GM12878 (cell line): ENCODE measurements around the gene TMEM208.

Experiments
- CBX5 ChIP-seq: sonication (generic); IDR thresholded peaks from 2 replicates; pipeline ENCODE4 v1.6.1; 2016; ENCODE audit warnings: low read depth, moderate library complexity, mild to moderate bottlenecking, inconsistent platforms
- CHD2 ChIP-seq: IDR thresholded peaks from 2 replicates; pipeline ENCODE4 v1.6.1; 2011; ENCODE audit warnings: low read depth, low read length, improper control_type of control experiment, borderline replicate concordance
- CREB1 ChIP-seq: IDR thresholded peaks from 2 replicates; pipeline ENCODE4 v1.6.1; 2012; ENCODE audit warnings: low read depth, mild to moderate bottlenecking, inconsistent platforms
- CTCF ChIP-seq, 3 experiments: IDR thresholded peaks in 2 of 3; conservative IDR thresholded peaks in 1 of 3; 2 replicates each; pipeline ENCODE4 v1.5.1; 2011; ENCODE audit warnings: low read depth in 3 of 3, low read length in 3 of 3, mild to moderate bottlenecking in 3 of 3, control low read depth in 2 of 3, moderate library complexity in 2 of 3, inconsistent platforms in 1 of 3, mixed read lengths in 1 of 3; ENCODE audit not compliant: control insufficient read depth in 2 of 3, insufficient read depth in 1 of 3; ENCODE audit errors: extremely low read depth in 1 of 3
- E2F4 ChIP-seq: IDR thresholded peaks from 2 replicates; pipeline ENCODE4 v1.6.1; 2012; ENCODE audit warnings: low read depth, low read length, improper control_type of control experiment
- RCOR1 ChIP-seq: conservative IDR thresholded peaks from 2 replicates; pipeline ENCODE4 v1.6.1; 2012; ENCODE audit warnings: low read depth, low read length, improper control_type of control experiment
- SP1 ChIP-seq: IDR thresholded peaks from one replicate; pipeline ENCODE4 v1.6.1; 2011; ENCODE audit warnings: low read depth, low read length
- ZNF274 ChIP-seq: IDR thresholded peaks from one replicate; pipeline ENCODE4 v1.8.0; 2011; ENCODE audit not compliant: insufficient read length, insufficient read depth
- ZNF592 ChIP-seq: fragments of 450-650 bp; IDR thresholded peaks from 2 replicates; pipeline ENCODE4 v1.6.1; 2017; ENCODE audit warnings: mild to moderate bottlenecking, moderate library complexity

- TF ChIP-seq CBX5 (no peak), CTCF (IDR thresholded peaks at IDR 0.05 in 2 of 3, conservative IDR thresholded peaks at IDR 0.05 in 1 of 3; ENCODE audit: control insufficient read depth in 2 of 3, extremely low read depth in 1 of 3, insufficient read depth in 1 of 3, low read depth in 3 of 3, low read length in 3 of 3) (no peak), SP1 (no peak), ZNF274 (no peak), ZNF592 (no peak), CHD2 (no peak), E2F4 (no peak), CREB1 (no peak), RCOR1 (no peak)
These were observed 22.5 kb downstream of the TMEM208 start for GRCh38 chr16:67249178-67250044.
